T-helper 2 cell (primary cell): ENCODE results near the gene ROR1.

ENCODE experiments used
- DNase-seq, 5 experiments: peaks; one replicate each; pipeline versions ENCODE4 v3.0.0 to v3.0.0-alpha.2; 2012 to 2022
- total RNA-seq, 2 donors: gene quantifications; one replicate each; lab custom pipeline; 2026; lab: John Stamatoyannopoulos, UW

ROR1 gene
- total RNA-seq = 0 to 0.34 reads per million in 2 donors

- peak in 2 of 5 experiments; percentile 8 to 72 for DNase-seq
These were observed at the start of gene ROR1 for GRCh38 chr1:63773815-63774616. TSS of gene ROR1 (plus strand) at chr1:63774017.

DNA sequence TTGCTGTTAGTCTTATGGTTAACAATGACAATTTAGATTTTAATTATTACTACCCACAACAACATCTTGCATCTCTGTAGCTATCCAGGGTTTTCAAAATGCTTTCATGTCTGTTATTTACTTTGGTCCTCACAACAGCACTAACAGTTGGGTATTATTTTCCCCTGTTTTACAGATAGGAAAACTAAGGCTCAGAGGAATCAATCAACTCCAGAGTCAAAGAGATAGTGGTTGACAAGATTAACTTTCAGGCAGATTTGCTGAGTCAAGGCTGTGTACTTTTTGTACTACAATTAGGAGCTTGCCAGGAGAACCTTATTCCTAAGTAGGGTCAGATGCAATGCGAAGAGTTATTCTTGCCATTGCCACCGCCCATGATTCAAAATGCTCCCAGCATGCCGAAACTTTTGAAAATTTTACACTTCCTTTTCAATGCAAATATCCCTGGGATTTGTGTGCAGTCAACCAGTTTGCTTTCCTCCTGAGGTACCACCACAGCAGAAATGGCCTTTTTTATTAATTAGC lies 49.4 kb upstream of the ROR1 start:
- DNase-seq = no peak

GRCh38 chr1:63728611-63729226 lies 45.1 kb upstream of the ROR1 start:
- DNase-seq = no peak

DNA sequence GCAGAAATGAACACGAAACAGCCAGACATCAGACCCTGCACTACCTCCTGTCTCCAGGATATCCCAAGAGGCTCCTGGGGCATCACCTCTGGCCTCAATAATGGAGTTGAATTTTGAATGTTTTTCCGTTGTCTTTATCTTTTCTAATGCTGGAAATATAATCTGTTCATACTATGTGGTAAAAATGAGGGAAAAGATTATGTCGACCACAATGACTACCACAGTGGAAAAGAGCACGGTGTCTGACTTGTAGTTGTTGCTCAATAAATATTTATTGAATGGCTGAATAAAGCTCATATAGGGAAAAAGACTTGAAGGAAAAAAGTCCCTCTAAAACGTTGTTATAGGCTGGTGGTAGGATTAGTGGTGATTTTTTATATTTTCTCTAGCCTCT lies 44.6 kb upstream of the ROR1 start:
- no peak for DNase-seq

- no peak for DNase-seq
These were observed 43.6 kb upstream of the ROR1 start for GRCh38 chr1:63730211-63730610.

- DNase-seq = no peak
These were observed 42.4 kb upstream of the ROR1 start for GRCh38 chr1:63731117-63732043.

DNA sequence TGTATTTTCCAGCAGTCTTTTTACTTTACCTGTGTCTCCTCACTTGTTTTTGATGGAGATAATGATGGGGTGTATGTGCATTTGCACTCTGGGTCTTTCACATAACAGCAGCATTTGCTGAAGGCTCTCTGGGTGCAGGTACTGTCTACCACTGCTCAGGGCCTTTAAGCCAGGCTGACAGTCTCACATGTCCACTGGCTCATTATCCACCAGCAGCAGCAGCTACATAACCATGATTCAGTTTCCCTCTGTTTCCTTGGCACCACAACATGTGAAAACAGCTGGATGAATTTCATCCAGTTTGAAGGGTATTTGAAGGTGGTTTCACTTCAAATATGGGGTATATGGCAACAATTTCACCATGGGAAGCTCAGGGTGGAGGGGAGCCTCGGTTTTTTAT lies 41.2 kb upstream of the ROR1 start:
- no peak for DNase-seq

GRCh38 chr1:63738772-63739171 lies 35.0 kb upstream of the ROR1 start:
- DNase-seq = no peak

- DNase-seq = no peak
These were observed 34.4 kb upstream of the ROR1 start for GRCh38 chr1:63739452-63739851.

DNA sequence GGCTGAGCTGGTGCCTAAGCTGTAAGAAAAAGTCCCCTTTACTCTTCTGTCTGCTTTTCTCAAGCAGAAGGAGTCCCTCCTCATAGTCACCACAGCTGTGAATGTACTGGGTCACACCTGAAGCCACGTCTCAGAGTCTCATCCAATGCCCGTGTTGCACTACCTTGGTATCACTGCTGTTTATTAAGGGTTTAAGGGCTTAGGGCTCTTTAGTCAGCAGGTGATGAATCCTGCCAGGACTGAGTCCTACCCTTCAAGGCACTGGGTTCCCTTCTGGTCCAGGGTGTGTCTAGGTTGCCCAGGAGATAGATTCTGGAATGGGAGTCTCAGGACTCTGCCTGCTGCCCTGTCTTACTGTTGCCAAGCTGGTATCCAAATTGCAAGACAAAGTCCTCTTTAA lies 33.4 kb upstream of the ROR1 start:
- no peak for DNase-seq

DNA sequence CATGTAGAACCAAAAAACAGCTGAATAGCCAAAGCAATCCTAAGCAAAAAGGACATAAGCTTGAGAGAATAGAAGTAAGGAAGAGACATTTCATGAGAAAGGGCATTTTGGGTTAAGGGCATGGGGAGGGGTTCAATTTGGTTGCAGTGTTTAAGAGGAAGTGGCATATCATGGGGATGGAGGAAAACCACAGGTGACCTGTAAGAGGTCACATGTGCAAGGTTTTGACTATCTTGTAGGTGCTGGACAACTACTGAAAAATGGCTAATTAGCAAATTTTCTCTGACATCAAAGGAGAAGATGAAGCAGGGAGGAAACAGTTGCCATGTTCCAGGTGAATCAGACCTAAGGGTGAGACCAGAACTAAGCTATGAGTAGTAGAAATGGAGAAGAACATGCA lies 31.3 kb upstream of the ROR1 start:
- no peak for DNase-seq

- DNase-seq = no peak
These were observed 30.0 kb upstream of the ROR1 start for GRCh38 chr1:63743781-63744180.

- peak in 1 of 5 experiments; percentile 17 for DNase-seq
These were observed 27.5 kb upstream of the ROR1 start for GRCh38 chr1:63746129-63746864.

GRCh38 chr1:63747445-63747844 lies 26.4 kb upstream of the ROR1 start:
- no peak for DNase-seq

DNA sequence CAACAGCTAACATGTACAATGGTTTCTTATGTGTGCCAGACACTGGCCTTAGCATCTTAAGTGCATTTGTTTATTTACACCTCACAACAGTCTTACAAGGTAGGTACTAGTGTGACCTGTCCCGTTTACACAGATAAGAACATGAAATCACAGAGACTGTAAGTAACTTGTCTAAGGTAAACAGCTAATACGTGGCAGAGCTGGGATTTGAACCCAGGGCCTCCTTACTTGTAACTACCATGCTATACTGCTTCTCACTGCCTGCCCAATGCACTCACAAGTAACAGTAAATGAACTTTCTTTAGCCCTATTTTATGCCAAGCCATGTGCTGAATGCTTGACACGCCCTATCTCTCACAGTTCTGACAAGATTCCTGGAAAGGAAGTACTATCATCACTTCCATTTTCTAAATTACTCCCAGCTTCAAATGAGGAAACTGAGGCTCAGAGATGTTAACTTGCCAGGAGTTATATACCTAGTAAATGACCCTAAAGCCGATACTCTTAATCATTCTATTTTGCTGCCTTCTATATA lies 25.7 kb upstream of the ROR1 start:
- DNase-seq = no peak

GRCh38 chr1:63748641-63749040 lies 25.2 kb upstream of the ROR1 start:
- no peak for DNase-seq

DNA sequence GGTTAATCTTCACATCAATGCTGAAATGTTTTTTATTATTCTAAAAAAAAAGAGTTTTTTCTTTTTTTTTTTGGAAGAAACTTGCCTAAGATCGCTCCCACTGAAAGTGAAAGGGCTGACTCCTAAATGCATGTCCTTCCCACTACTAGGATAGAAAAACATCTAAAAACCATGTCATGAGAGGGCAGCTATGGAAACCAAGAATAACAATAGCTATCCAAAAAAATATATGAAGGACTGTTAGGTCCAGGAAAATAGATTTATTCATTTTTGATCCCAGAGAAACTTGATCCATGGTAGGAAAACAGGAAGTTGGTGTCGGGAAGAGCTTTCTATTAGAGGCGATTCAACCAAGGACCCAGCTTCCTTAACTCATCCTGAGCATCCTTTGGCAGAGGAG lies 23.1 kb upstream of the ROR1 start:
- no peak for DNase-seq

- DNase-seq = no peak
These were observed 21.6 kb upstream of the ROR1 start for GRCh38 chr1:63752176-63752575.

DNA sequence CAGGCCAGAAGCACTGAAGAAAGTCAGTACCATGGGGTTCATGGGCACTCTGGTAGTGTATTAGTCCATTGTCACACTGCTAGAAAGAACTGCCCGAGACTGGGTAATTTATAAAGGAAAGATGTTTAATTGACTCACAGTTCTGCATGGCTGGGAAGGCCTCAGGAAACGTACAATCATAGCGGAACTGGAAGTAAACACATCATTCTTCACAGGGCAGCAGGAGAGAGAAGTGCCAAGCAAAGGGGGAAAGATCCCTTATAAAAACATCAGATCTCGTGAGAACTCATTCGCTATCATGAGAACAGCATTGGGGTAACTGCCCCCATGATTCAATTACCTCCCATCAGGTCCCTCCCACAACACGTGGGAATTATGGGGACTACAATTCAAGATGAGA lies 20.2 kb upstream of the ROR1 start:
- no peak for DNase-seq

- no peak for DNase-seq
These were observed 17.0 kb upstream of the ROR1 start for GRCh38 chr1:63756839-63757238.

DNA sequence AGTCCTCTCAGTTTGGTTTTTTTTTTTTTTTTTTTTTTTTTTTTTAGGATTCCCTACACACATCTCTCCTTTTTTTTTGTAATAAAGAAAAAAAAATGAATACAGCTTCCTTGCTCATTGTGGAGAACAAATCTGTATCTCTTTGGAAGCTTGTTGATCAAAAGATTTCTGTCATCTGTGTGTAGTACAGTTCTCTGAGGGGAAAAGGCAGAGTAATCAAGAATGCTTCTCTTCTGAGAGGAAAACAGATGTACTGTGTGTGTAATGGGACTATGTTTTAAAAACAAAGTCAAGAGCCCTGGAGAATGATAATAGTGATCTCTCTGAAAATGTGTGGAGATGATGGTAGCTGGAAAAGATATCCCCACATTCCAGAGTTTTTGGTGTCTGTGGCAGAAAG lies 16.5 kb upstream of the ROR1 start:
- no peak for DNase-seq

DNA sequence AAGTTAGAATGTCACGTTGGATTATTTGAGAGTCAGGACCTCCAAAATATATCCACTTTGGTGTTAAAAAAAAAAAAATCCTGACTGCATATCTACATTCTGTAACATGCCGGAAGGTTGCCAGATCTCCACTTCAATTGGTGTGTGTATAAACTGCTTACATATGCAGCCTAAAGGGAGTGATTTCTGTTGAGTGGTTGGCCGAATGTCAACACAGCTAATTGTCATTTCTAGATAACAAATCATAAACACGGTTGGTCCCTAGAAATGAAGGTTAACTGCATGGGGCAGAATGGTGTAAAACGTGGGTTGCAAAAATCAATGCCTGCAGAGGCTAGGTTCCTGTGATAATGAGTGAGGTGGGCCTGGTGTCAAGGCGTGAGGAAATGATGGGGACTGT lies 15.0 kb upstream of the ROR1 start:
- DNase-seq = no peak
